Smooth muscle cell of the brain vasculature (primary cell): ENCODE data around the gene USP28.
"Not testable (repeated sequence)": the region's sequence is repeated elsewhere in the genome, so short reads cannot be mapped to it uniquely, and the experiment has no call there.

Source experiments
- DNase-seq: peaks from one replicate; pipeline ENCODE4 v3.0.0-alpha.2; 2012; ENCODE audit warnings: low read depth, low spot score

USP28 gene

GRCh38 chr11:113835306-113835705, 40.1 kb downstream of the USP28 start:
- no peak for DNase-seq

GRCh38 chr11:113833151-113833550, 42.2 kb downstream of the USP28 start:
- DNase-seq: no peak

- DNase-seq: no peak
These were observed 44.1 kb downstream of the USP28 start for GRCh38 chr11:113831314-113831713.

- DNase-seq: no peak
These were observed 45.6 kb downstream of the USP28 start for GRCh38 chr11:113829751-113830150.

- DNase-seq: no peak
These were observed 47.2 kb downstream of the USP28 start for GRCh38 chr11:113828191-113828590.

- no peak for DNase-seq
These were observed 47.9 kb downstream of the USP28 start for GRCh38 chr11:113827477-113827876.

- DNase-seq: no peak
These were observed 56.9 kb downstream of the USP28 start for GRCh38 chr11:113818426-113818825.

- DNase-seq: no peak
These were observed 57.7 kb downstream of the USP28 start for GRCh38 chr11:113817626-113818025.

- no peak for DNase-seq
These were observed 58.2 kb downstream of the USP28 start for GRCh38 chr11:113817162-113817561.

GRCh38 chr11:113814181-113814580, 61.2 kb downstream of the USP28 start:
- DNase-seq: no peak

- DNase-seq: no peak
These were observed 66.4 kb downstream of the USP28 start for GRCh38 chr11:113808931-113809330.

- DNase-seq: no peak
These were observed 69.0 kb downstream of the USP28 start for GRCh38 chr11:113806406-113806805.

GRCh38 chr11:113805640-113806039, 69.7 kb downstream of the USP28 start:
- DNase-seq: no peak

GRCh38 chr11:113802621-113803020, 72.8 kb downstream of the USP28 start:
- DNase-seq: no peak

- no peak for DNase-seq
These were observed 78.6 kb downstream of the USP28 start for GRCh38 chr11:113796663-113797259.

- no peak for DNase-seq
These were observed 85.6 kb downstream of the USP28 start for GRCh38 chr11:113789675-113790320.

GRCh38 chr11:113789016-113789415, 86.4 kb downstream of the USP28 start:
- not testable (repeated sequence) for DNase-seq

GRCh38 chr11:113782134-113782533, 93.2 kb downstream of the USP28 start:
- DNase-seq: no peak

GRCh38 chr11:113781682-113782081, 93.7 kb downstream of the USP28 start:
- no peak for DNase-seq

- no peak for DNase-seq
These were observed 95.9 kb downstream of the USP28 start, which contains the start of gene CLDN25 for GRCh38 chr11:113779496-113779895. Gene CLDN25, plus strand, starts transcription at chr11:113779796. Its CDS starts 0 bp downstream, at chr11:113779796.

GRCh38 chr11:113778111-113778910, 97.1 kb downstream of the USP28 start:
- no peak for DNase-seq

- no peak for DNase-seq
These were observed 101.2 kb downstream of the USP28 start for GRCh38 chr11:113774174-113774503.
